ENCODE measurements around the gene PDLIM5.
A peak's percentile ranks its signal among the peaks of the same experiment; 100 is the strongest.

Gene PDLIM5

GRCh38 chr4:94480362-94480951 is 28.7 kb downstream of the PDLIM5 start:
- Mint-ChIP-seq H3K27ac (no peak overlapping the region), H3K4me1 (peaks cover 3 to 4% of the 10 kb centered on the region in 2 donors), H3K36me3 (peaks cover 2 to 5% of the 10 kb centered on the region in 2 donors), H3K4me3 (no peak overlapping the region), H3K27me3 (no peaks in the 10 kb centered on the region), H3K9me3 (no peaks in the 10 kb centered on the region)
- no peak for DNase-seq
- no peak for ATAC-seq (replicated peaks)

GRCh38 chr4:94483895-94484294 is 32.2 kb downstream of the PDLIM5 start:
- no peaks in the 10 kb centered on the region for H3K9me3 Mint-ChIP-seq
- peaks cover 0 to 5% of the 10 kb centered on the region in 2 donors for H3K36me3 Mint-ChIP-seq
- H3K4me3 Mint-ChIP-seq: no peak overlapping the region

GRCh38 chr4:94484818-94485217 is 33.1 kb downstream of the PDLIM5 start:
- ATAC-seq (replicated peaks) (no peak), DNase-seq (no peak)
- peaks cover 0 to 2% of the 10 kb centered on the region in 2 donors for H3K4me1 Mint-ChIP-seq
- no peak overlapping the region for H3K4me3 Mint-ChIP-seq
- no peaks in the 10 kb centered on the region for H3K9me3 Mint-ChIP-seq
- no peak overlapping the region for H3K27ac Mint-ChIP-seq
- H3K36me3 Mint-ChIP-seq: peaks cover 0 to 5% of the 10 kb centered on the region in 2 donors
- no peaks in the 10 kb centered on the region for H3K27me3 Mint-ChIP-seq

More at GRCh38 chr4:94483895-94484294, 32.2 kb downstream of the PDLIM5 start:
- Mint-ChIP-seq H3K4me1 (peaks cover 2 to 4% of the 10 kb centered on the region in 2 donors), H3K27me3 (no peaks in the 10 kb centered on the region), H3K27ac (no peak overlapping the region)
- no peak for ATAC-seq (replicated peaks)
- DNase-seq: no peak

- H3K27ac Mint-ChIP-seq: no peak overlapping the region
- DNase-seq (no peak), ATAC-seq (replicated peaks) (no peak)
- H3K36me3 Mint-ChIP-seq: peaks cover 0 to 5% of the 10 kb centered on the region in 2 donors
- no peaks in the 10 kb centered on the region for H3K27me3 Mint-ChIP-seq
- no peak overlapping the region for H3K4me3 Mint-ChIP-seq
- H3K4me1 Mint-ChIP-seq: peaks cover 0 to 2% of the 10 kb centered on the region in 2 donors
- H3K9me3 Mint-ChIP-seq: no peaks in the 10 kb centered on the region
Observed at GRCh38 chr4:94486372-94486801, 34.6 kb downstream of the PDLIM5 start.

DNA sequence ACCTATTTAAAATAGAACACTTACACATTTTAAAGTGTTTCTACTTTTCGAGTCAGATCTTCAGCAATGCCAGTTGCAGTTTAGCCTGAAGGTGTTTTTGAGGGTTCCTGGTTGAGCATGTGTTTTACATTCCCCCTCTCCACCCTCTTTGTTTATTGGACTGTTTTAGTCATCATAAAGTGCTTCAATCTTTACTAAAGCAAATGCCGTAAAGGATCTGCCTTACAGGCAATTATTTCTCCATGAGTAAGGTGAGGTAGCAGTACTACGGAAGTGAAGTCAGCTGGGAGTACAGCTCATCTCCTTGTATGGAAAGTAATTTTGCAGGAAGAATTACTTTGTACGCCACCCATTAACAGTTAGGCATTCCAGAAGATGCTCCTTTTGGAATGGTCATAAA is 36.9 kb downstream of the PDLIM5 start:
- no peak overlapping the region for H3K27ac Mint-ChIP-seq
- no peaks in the 10 kb centered on the region for H3K27me3 Mint-ChIP-seq
- no peak for DNase-seq
- no peak overlapping the region for H3K4me3 Mint-ChIP-seq
- no peak for ATAC-seq (replicated peaks)
- H3K4me1 Mint-ChIP-seq: peaks cover 0 to 2% of the 10 kb centered on the region in 2 donors
- peaks cover 0 to 2% of the 10 kb centered on the region in 2 donors for H3K9me3 Mint-ChIP-seq
- peaks cover 0 to 5% of the 10 kb centered on the region in 2 donors for H3K36me3 Mint-ChIP-seq

DNA sequence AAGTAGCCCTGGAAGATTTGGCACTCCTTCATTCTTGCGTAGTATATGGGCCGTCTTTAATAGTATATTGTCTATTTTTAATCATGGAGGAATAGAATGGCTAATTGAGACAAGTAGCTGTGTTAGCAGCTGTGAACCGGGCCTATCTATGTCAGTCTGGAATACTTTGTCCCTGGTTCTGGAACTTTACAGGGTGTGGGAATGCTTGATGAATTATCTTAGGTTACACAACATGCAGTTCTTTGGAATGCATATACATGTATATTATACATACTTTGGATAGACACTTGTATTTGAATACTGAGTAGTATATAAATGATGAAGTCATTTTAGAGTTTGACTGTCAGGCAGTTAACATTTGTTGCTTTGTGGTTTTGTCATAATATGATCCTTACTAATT is 37.4 kb downstream of the PDLIM5 start:
- Mint-ChIP-seq H3K4me3 (no peak overlapping the region), H3K36me3 (peaks cover 0 to 9% of the 10 kb centered on the region in 2 donors)
- no peak for ATAC-seq (replicated peaks)

DNA sequence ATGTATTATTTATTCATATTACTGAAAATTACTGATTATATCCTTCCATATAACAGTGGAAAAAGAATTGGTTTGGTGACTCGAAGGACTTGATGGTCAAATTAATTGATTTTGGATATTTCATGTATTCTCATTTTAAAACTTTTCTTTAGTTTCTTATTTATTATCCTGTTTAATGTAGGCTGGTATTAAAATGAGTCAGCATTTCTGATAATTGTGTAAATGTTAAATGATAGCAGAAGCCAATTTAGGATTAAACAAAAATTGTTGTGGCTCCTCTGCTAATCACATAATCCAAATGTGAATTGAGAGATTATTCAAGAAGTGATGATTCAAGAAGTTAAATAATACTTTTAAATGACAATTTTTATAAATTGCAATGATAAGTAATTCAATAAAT is 38.7 kb downstream of the PDLIM5 start:
- no peak for ATAC-seq (replicated peaks)
- no peak overlapping the region for H3K27ac Mint-ChIP-seq
- H3K4me1 Mint-ChIP-seq: no peaks in the 10 kb centered on the region
- H3K4me3 Mint-ChIP-seq: no peak overlapping the region
- H3K36me3 Mint-ChIP-seq: peaks cover 0 to 4% of the 10 kb centered on the region in 2 donors
- DNase-seq: no peak
- no peaks in the 10 kb centered on the region for H3K27me3 Mint-ChIP-seq
- peaks cover 0 to 2% of the 10 kb centered on the region in 2 donors for H3K9me3 Mint-ChIP-seq

More for the DNA sequence above, 37.4 kb downstream of the PDLIM5 start:
- no peaks in the 10 kb centered on the region for H3K27me3 Mint-ChIP-seq
- H3K27ac Mint-ChIP-seq: no peak overlapping the region
- no peak for DNase-seq
- peaks cover 0 to 2% of the 10 kb centered on the region in 2 donors for H3K9me3 Mint-ChIP-seq
- peaks cover 0 to 2% of the 10 kb centered on the region in 2 donors for H3K4me1 Mint-ChIP-seq

DNA sequence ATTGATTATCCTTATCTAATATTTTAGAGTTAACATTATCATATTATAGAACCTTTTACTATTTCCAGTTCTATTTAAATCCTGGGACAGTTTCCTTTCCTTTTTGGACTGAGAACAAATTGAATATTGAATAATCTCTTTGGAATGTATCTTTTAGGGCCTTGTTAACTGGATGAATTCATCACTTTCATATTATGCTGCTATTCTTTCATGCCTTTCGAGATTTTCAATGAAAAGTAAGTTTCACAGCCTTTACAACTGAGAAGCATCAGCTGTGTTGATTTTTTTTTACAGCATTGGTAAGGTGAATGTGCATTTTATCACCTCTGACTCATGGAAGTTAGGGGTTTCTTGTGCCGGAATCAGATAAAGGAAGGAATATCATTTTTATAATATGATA is 39.6 kb downstream of the PDLIM5 start:
- H3K27ac Mint-ChIP-seq: no peak overlapping the region
- DNase-seq: no peak
- peaks cover 0 to 2% of the 10 kb centered on the region in 2 donors for H3K9me3 Mint-ChIP-seq
- no peaks in the 10 kb centered on the region for H3K4me1 Mint-ChIP-seq
- no peak overlapping the region for H3K4me3 Mint-ChIP-seq
- no peaks in the 10 kb centered on the region for H3K27me3 Mint-ChIP-seq
- no peak for ATAC-seq (replicated peaks)
- H3K36me3 Mint-ChIP-seq: peaks cover 0 to 4% of the 10 kb centered on the region in 2 donors

- Mint-ChIP-seq H3K4me3 (no peak overlapping the region), H3K27me3 (no peaks in the 10 kb centered on the region), H3K4me1 (peaks cover 0 to 12% of the 10 kb centered on the region in 2 donors), H3K36me3 (peaks cover 2 to 4% of the 10 kb centered on the region in 2 donors), H3K27ac (peak overlapping the region; percentile 38), H3K9me3 (peaks cover 0 to 2% of the 10 kb centered on the region in 2 donors)
- DNase-seq (no peak), ATAC-seq (replicated peaks) (no peak)
Observed at GRCh38 chr4:94495408-94495807, 43.7 kb downstream of the PDLIM5 start.

GRCh38 chr4:94497690-94498089 is 45.9 kb downstream of the PDLIM5 start:
- H3K4me3 Mint-ChIP-seq: no peak overlapping the region
- no peaks in the 10 kb centered on the region for H3K27me3 Mint-ChIP-seq
- H3K36me3 Mint-ChIP-seq: peaks cover 2 to 4% of the 10 kb centered on the region in 2 donors
- no peaks in the 10 kb centered on the region for H3K9me3 Mint-ChIP-seq
- peaks cover 0 to 12% of the 10 kb centered on the region in 2 donors for H3K4me1 Mint-ChIP-seq
- DNase-seq (no peak), ATAC-seq (replicated peaks) (no peak)
- H3K27ac Mint-ChIP-seq: no peak overlapping the region

DNA sequence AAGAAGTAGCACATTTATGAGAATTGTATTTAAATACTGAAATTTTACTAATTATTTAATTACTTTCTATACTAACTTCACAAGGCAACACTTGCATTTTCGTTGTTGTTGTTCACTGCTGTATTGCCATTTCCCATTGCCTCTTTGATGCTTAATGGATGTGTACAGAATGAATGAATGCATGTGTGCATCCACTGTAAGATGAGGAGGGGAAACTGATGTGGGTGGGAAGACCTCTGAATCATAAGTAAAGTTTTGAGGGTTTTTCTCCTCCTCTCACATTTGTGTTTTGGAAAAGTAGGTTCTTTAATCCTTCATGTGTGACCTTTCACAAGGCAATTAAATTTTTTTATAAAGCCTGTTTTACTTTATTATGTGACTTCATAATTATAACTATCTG is 46.8 kb downstream of the PDLIM5 start:
- ATAC-seq (replicated peaks) (no peak), DNase-seq (no peak)
- H3K27me3 Mint-ChIP-seq: no peaks in the 10 kb centered on the region
- no peak overlapping the region for H3K27ac Mint-ChIP-seq
- no peak overlapping the region for H3K4me3 Mint-ChIP-seq
- H3K9me3 Mint-ChIP-seq: no peaks in the 10 kb centered on the region
- H3K4me1 Mint-ChIP-seq: peaks cover 0 to 12% of the 10 kb centered on the region in 2 donors
- H3K36me3 Mint-ChIP-seq: peaks cover 2 to 4% of the 10 kb centered on the region in 2 donors

GRCh38 chr4:94500685-94501084 is 48.9 kb downstream of the PDLIM5 start:
- DNase-seq: no peak
- no peak for ATAC-seq (replicated peaks)
- H3K27ac Mint-ChIP-seq: no peak overlapping the region
- H3K4me3 Mint-ChIP-seq: no peak overlapping the region
- H3K36me3 Mint-ChIP-seq: peaks cover 0 to 2% of the 10 kb centered on the region in 2 donors
- no peaks in the 10 kb centered on the region for H3K9me3 Mint-ChIP-seq
- H3K27me3 Mint-ChIP-seq: no peaks in the 10 kb centered on the region
- peaks cover 0 to 12% of the 10 kb centered on the region in 2 donors for H3K4me1 Mint-ChIP-seq

GRCh38 chr4:94504545-94504944 is 52.8 kb downstream of the PDLIM5 start:
- Mint-ChIP-seq H3K27me3 (no peaks in the 10 kb centered on the region), H3K4me3 (no peak overlapping the region), H3K27ac (no peak overlapping the region), H3K9me3 (no peaks in the 10 kb centered on the region), H3K36me3 (peaks cover 4% of the 10 kb centered on the region in 2 donors), H3K4me1 (peaks cover 0 to 12% of the 10 kb centered on the region in 2 donors)
- ATAC-seq (replicated peaks) (no peak), DNase-seq (no peak)

DNA sequence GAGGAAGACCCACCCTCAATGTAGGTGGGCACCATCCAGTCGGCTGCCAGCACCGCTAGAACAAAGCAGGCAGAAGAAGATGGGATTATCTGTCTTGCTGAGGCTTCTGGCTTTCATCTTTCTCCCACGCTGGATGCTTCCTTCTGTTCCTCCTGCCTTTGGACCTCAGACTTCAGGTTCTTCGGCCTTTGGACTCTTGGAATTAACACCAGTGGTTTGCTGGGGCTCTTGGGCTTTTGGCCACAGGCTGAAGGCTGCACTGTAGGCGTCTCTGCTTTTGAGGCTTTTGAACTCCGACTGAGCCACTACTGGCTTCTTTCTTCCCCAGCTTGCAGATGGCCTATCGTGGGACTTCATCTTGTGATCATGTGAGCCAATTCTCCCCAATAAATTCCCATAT is 55.1 kb downstream of the PDLIM5 start:
- no peaks in the 10 kb centered on the region for H3K27me3 Mint-ChIP-seq
- DNase-seq: no peak
- peaks cover 0 to 12% of the 10 kb centered on the region in 2 donors for H3K4me1 Mint-ChIP-seq
- no peaks in the 10 kb centered on the region for H3K9me3 Mint-ChIP-seq
- H3K27ac Mint-ChIP-seq: no peak overlapping the region
- H3K4me3 Mint-ChIP-seq: no peak overlapping the region
- ATAC-seq (replicated peaks): no peak
- H3K36me3 Mint-ChIP-seq: peaks cover 1 to 4% of the 10 kb centered on the region in 2 donors

GRCh38 chr4:94507281-94507680 is 55.5 kb downstream of the PDLIM5 start:
- H3K27me3 Mint-ChIP-seq: no peaks in the 10 kb centered on the region
- no peak overlapping the region for H3K27ac Mint-ChIP-seq
- peaks cover 3 to 4% of the 10 kb centered on the region in 2 donors for H3K36me3 Mint-ChIP-seq
- H3K4me1 Mint-ChIP-seq: peaks cover 0 to 12% of the 10 kb centered on the region in 2 donors
- H3K4me3 Mint-ChIP-seq: no peak overlapping the region
- DNase-seq: no peak
- H3K9me3 Mint-ChIP-seq: no peaks in the 10 kb centered on the region
- ATAC-seq (replicated peaks): no peak
